ENCODE data around the gene PFDN6. TPM values are rescaled to one million over a fixed set of nuclear protein-coding genes. Genes with fewer than 3 reads are reported as not detected.

PFDN6 gene
- polyA plus RNA-seq, result 68.3 to 106 TPM (median 68.5 TPM) in 3 replicates
- polyA plus RNA-seq (2011; ENCODE audit: low read depth), result 80.6 TPM
- polyA plus RNA-seq (2011; cell fraction: cytosol; rRNA removed), result 58.1 and 84.8 TPM in 2 replicates
- 54.4 and 66.0 TPM in 2 replicates for polyA plus RNA-seq (2011; cell fraction: nucleus; rRNA removed)
- polyA plus RNA-seq (2012; ENCODE audit: low replicate concordance), result 97.1 and 119 TPM in 2 replicates
- 7.9 to 25.1 TPM (median 15.5 TPM) in 3 replicates for polyA minus RNA-seq
- 29.5 TPM for polyA minus RNA-seq (2011; cell fraction: cytosol; rRNA and poly(A)+ RNA removed)
- 6.6 and 8.8 TPM in 2 replicates for polyA minus RNA-seq (2011; cell fraction: nucleus; rRNA and poly(A)+ RNA removed)

- peak within 1 kb of the TSS; percentile 99 for H3K4me2 ChIP-seq (ENCODE audit: control insufficient read depth, extremely low read depth, insufficient read depth, low read depth, low read length)
- FAIRE-seq, result peak; percentile 41
- no peak for DNase-seq (ENCODE audit: low read depth, low spot score)
- no peaks in the 10 kb centered on the region for H3K9me1 ChIP-seq (ENCODE audit: control insufficient read depth, extremely low read depth, insufficient read depth, low read length)
- H4K20me1 ChIP-seq (ENCODE audit: control insufficient read depth, extremely low read depth, insufficient read depth, low read length), result no peaks in the 10 kb centered on the region
- peaks cover 20% of the 10 kb centered on the region for H3K4me1 ChIP-seq (ENCODE audit: control insufficient read depth, extremely low read depth, insufficient read depth, low read length)
- H3K79me2 ChIP-seq (ENCODE audit: control insufficient read depth, insufficient read depth, low read length), result peaks cover 49% of the 10 kb centered on the region
- H3K4me3 ChIP-seq (ENCODE audit: control insufficient read depth in 2 of 3, extremely low read depth in 1 of 3, insufficient read depth in 2 of 3, low read depth in 1 of 3, low read length in 3 of 3), result peak within 1 kb of the TSS; percentile 54 to 98 (median 95)
- peaks cover 34 to 53% of the 10 kb centered on the region in 2 experiments for H3K36me3 ChIP-seq (ENCODE audit: control insufficient read depth in 2 of 2, extremely low read depth in 1 of 2, insufficient read depth in 2 of 2, low read length in 2 of 2)
- H3K9ac ChIP-seq (ENCODE audit: control insufficient read depth, extremely low read depth, insufficient read depth, low read length), result peak within 1 kb of the TSS; percentile 95
- TF ChIP-seq EZH2 (IDR thresholded peaks at IDR 0.05; ENCODE audit: low read length) (no peak), CTCF (optimal IDR thresholded peaks at IDR 0.05 in 1 of 3, IDR thresholded peaks at IDR 0.05 in 1 of 3, conservative IDR thresholded peaks at IDR 0.05 in 1 of 3; ENCODE audit: extremely low read depth in 1 of 3, insufficient read depth in 2 of 3, low read length in 3 of 3) (no peak)
- no peaks in the 10 kb centered on the region for H3K9me3 ChIP-seq (ENCODE audit: control insufficient read depth, low read depth, low read length)
- no peaks in the 10 kb centered on the region for H3K27me3 ChIP-seq (ENCODE audit: control insufficient read depth, extremely low read depth, insufficient read depth, low read length)
- peak within 1 kb of the TSS; percentile 95 for H2AFZ ChIP-seq (ENCODE audit: control insufficient read depth, low read length)
- dilution Hi-C loops (cut with MboI; ENCODE audit: extremely low pct_ligation_motif_present, low sequenced_read_pairs), result no loop called here
- peak within 1 kb of the TSS; percentile 85 for H3K27ac ChIP-seq (ENCODE audit: control insufficient read depth, insufficient read depth, low read length)
These were observed at the start of gene PFDN6, which contains the start of gene WDR46 for GRCh38 chr6:33288921-33289783. Gene PFDN6 (plus strand): TSS chr6:33289601. CDS start chr6:33289857, 256 bp downstream. Gene WDR46 (minus strand): TSS chr6:33289239. CDS start chr6:33289170, 69 bp downstream.

- dilution Hi-C loops (cut with MboI; ENCODE audit: extremely low pct_ligation_motif_present, low sequenced_read_pairs), result no loop called here
- H3K9me3 ChIP-seq (ENCODE audit: control insufficient read depth, low read depth, low read length), result no peaks in the 10 kb centered on the region
These were observed 47.4 kb upstream of the PFDN6 start for GRCh38 chr6:33241968-33242367.

More at GRCh38 chr6:33241968-33242367, 47.4 kb upstream of the PFDN6 start:
- Histone ChIP-seq H3K79me2 (ENCODE audit: control insufficient read depth, insufficient read depth, low read length) (no peaks in the 10 kb centered on the region), H3K27ac (ENCODE audit: control insufficient read depth, insufficient read depth, low read length) (no peak overlapping the region), H3K36me3 (ENCODE audit: control insufficient read depth in 2 of 2, extremely low read depth in 1 of 2, insufficient read depth in 2 of 2, low read length in 2 of 2) (no peaks in the 10 kb centered on the region), H3K4me2 (ENCODE audit: control insufficient read depth, extremely low read depth, insufficient read depth, low read depth, low read length) (no peak overlapping the region), H4K20me1 (ENCODE audit: control insufficient read depth, extremely low read depth, insufficient read depth, low read length) (no peaks in the 10 kb centered on the region), H3K9ac (ENCODE audit: control insufficient read depth, extremely low read depth, insufficient read depth, low read length) (no peak overlapping the region), H3K4me1 (ENCODE audit: control insufficient read depth, extremely low read depth, insufficient read depth, low read length) (no peaks in the 10 kb centered on the region), H3K9me1 (ENCODE audit: control insufficient read depth, extremely low read depth, insufficient read depth, low read length) (no peaks in the 10 kb centered on the region), H3K4me3 (ENCODE audit: control insufficient read depth in 2 of 3, extremely low read depth in 1 of 3, insufficient read depth in 2 of 3, low read depth in 1 of 3, low read length in 3 of 3) (no peak overlapping the region), H2AFZ (ENCODE audit: control insufficient read depth, low read length) (no peak overlapping the region), H3K27me3 (ENCODE audit: control insufficient read depth, extremely low read depth, insufficient read depth, low read length) (peaks cover 3% of the 10 kb centered on the region)
- DNase-seq (ENCODE audit: low read depth, low spot score), result no peak
- no peak for TF ChIP-seq EZH2 (IDR thresholded peaks at IDR 0.05; ENCODE audit: low read length)
- no peak for FAIRE-seq
